Measurements from ENCODE around the gene SPATA1.
"Not testable (repeated sequence)": the region's sequence is repeated elsewhere in the genome, so short reads cannot be mapped to it uniquely, and the experiment has no call there.

SPATA1 gene

GRCh38 chr1:84506002-84506728 lies at the start of gene SPATA1, which contains the start of gene GNG5:
TSS of gene SPATA1 (plus strand) at chr1:84506386. CDS start at chr1:84516360, 9,974 bp downstream.
TSS of gene GNG5 (minus strand) at chr1:84506581. CDS start at chr1:84506091, 490 bp downstream.
- DNase-seq (ENCODE audit: low spot score), result peak; percentile 98

- DNase-seq (ENCODE audit: low spot score), result no peak
Observed at GRCh38 chr1:84462118-84462517, 44.1 kb upstream of the SPATA1 start.

- no peak for DNase-seq (ENCODE audit: low spot score)
Observed at GRCh38 chr1:84467298-84467697, 38.9 kb upstream of the SPATA1 start.

- no peak for DNase-seq (ENCODE audit: low spot score)
Observed at GRCh38 chr1:84476225-84476624, 30.0 kb upstream of the SPATA1 start.

GRCh38 chr1:84478876-84479868 lies 27.0 kb upstream of the SPATA1 start, which contains the start of gene RPF1:
TSS of gene RPF1 (plus strand) at chr1:84479266. CDS start at chr1:84479282, 16 bp downstream.
- peak; percentile 85 for DNase-seq (ENCODE audit: low spot score)

GRCh38 chr1:84479998-84480397 lies 26.2 kb upstream of the SPATA1 start:
- no peak for DNase-seq (ENCODE audit: low spot score)

- DNase-seq (ENCODE audit: low spot score), result no peak
Observed at GRCh38 chr1:84480650-84481049, 25.5 kb upstream of the SPATA1 start.

- no peak for DNase-seq (ENCODE audit: low spot score)
Observed at GRCh38 chr1:84481317-84481716, 24.9 kb upstream of the SPATA1 start.

GRCh38 chr1:84488107-84488506 lies 18.1 kb upstream of the SPATA1 start:
- no peak for DNase-seq (ENCODE audit: low spot score)

GRCh38 chr1:84489766-84490165 lies 16.4 kb upstream of the SPATA1 start:
- no peak for DNase-seq (ENCODE audit: low spot score)

GRCh38 chr1:84492726-84493125 lies 13.5 kb upstream of the SPATA1 start:
- DNase-seq (ENCODE audit: low spot score), result no peak

- no peak for DNase-seq (ENCODE audit: low spot score)
Observed at GRCh38 chr1:84493747-84494146, 12.4 kb upstream of the SPATA1 start.

- DNase-seq (ENCODE audit: low spot score), result no peak
Observed at GRCh38 chr1:84496498-84496897, 9.7 kb upstream of the SPATA1 start.

- DNase-seq (ENCODE audit: low spot score), result no peak
Observed at GRCh38 chr1:84497631-84498275, 8.4 kb upstream of the SPATA1 start.

- no peak for DNase-seq (ENCODE audit: low spot score)
Observed at GRCh38 chr1:84502927-84503326, 3.3 kb upstream of the SPATA1 start.

GRCh38 chr1:84504580-84505492 lies 1.4 kb upstream of the SPATA1 start:
- DNase-seq (ENCODE audit: low spot score), result no peak

- DNase-seq (ENCODE audit: low spot score), result no peak
Observed at GRCh38 chr1:84505493-84506001, 639 bp upstream of the SPATA1 start.

- DNase-seq (ENCODE audit: low spot score), result no peak
Observed at GRCh38 chr1:84506729-84507453, 705 bp downstream of the SPATA1 start.

- DNase-seq (ENCODE audit: low spot score), result not testable (repeated sequence)
Observed at GRCh38 chr1:84507887-84508286, 1.7 kb downstream of the SPATA1 start.

- DNase-seq (ENCODE audit: low spot score), result no peak
Observed at GRCh38 chr1:84508510-84508909, 2.3 kb downstream of the SPATA1 start.
